HG02970 (cell line): Measurements from ENCODE around the gene CTRB2.
"Not testable (repeated sequence)": the region's sequence is repeated elsewhere in the genome, so short reads cannot be mapped to it uniquely, and the experiment has no call there.

Experiments used
- ATAC-seq: cut with Tn5 transposase; IDR thresholded peaks from one replicate; pipeline ENCODE4 v1.9.1; 2021; ENCODE audit warnings: mild to moderate bottlenecking, moderate library complexity, moderate number of reproducible peaks; ENCODE audit not compliant: unreplicated experiment, low FRiP score

CTRB2 gene

GRCh38 chr16:75243667-75244224 is 36.8 kb upstream of the CTRB2 start:
- no peak for ATAC-seq

GRCh38 chr16:75242436-75243078 is 35.6 kb upstream of the CTRB2 start:
- not testable (repeated sequence) for ATAC-seq

- ATAC-seq: no peak
Measured at GRCh38 chr16:75241955-75242354, 35.0 kb upstream of the CTRB2 start.

GRCh38 chr16:75241412-75241811 is 34.5 kb upstream of the CTRB2 start:
- no peak for ATAC-seq

- ATAC-seq: not testable (repeated sequence)
Measured at GRCh38 chr16:75240633-75241032, 33.7 kb upstream of the CTRB2 start.

- ATAC-seq: no peak
Measured at GRCh38 chr16:75239542-75240122, 32.7 kb upstream of the CTRB2 start.

- no peak for ATAC-seq
Measured at GRCh38 chr16:75238853-75239541, 32.0 kb upstream of the CTRB2 start.

- ATAC-seq: no peak
Measured at GRCh38 chr16:75238132-75238852, 31.3 kb upstream of the CTRB2 start.

GRCh38 chr16:75237398-75238131 is 30.6 kb upstream of the CTRB2 start:
- ATAC-seq: no peak

GRCh38 chr16:75236736-75237397 is 29.9 kb upstream of the CTRB2 start:
- ATAC-seq: no peak

- ATAC-seq: no peak
Measured at GRCh38 chr16:75236232-75236631, 29.3 kb upstream of the CTRB2 start.

- ATAC-seq: no peak
Measured at GRCh38 chr16:75235721-75236193, 28.8 kb upstream of the CTRB2 start.

- ATAC-seq: no peak
Measured at GRCh38 chr16:75234856-75235696, 28.1 kb upstream of the CTRB2 start.

GRCh38 chr16:75233611-75233938 is 26.6 kb upstream of the CTRB2 start:
- no peak for ATAC-seq

- ATAC-seq: no peak
Measured at GRCh38 chr16:75231570-75231969, 24.6 kb upstream of the CTRB2 start.

- no peak for ATAC-seq
Measured at GRCh38 chr16:75230471-75231110, 23.6 kb upstream of the CTRB2 start.

GRCh38 chr16:75229172-75230031 is 22.4 kb upstream of the CTRB2 start:
- no peak for ATAC-seq
